ENCODE data around the gene MYO3B.

Gene MYO3B

GRCh38 chr2:170681311-170681710, 503.4 kb downstream of the MYO3B start:
- H3K4me1 ChIP-seq (ENCODE audit: low read length): no peaks in the 10 kb centered on the region
- H2AFZ ChIP-seq (ENCODE audit: low read length): no peak overlapping the region
- H3K27ac ChIP-seq (ENCODE audit: low read length): no peak overlapping the region
- no peaks in the 10 kb centered on the region for H4K20me1 ChIP-seq (ENCODE audit: insufficient read depth, low read length)
- H3K9me2 ChIP-seq (replicated peaks; ENCODE audit: insufficient read depth, low read length): no peaks in the 10 kb centered on the region
- H3K9me3 ChIP-seq (replicated peaks; ENCODE audit: insufficient read depth, low read length): no peaks in the 10 kb centered on the region
- H3K4me3 ChIP-seq (ENCODE audit: low read length): no peak overlapping the region
- TF ChIP-seq EZH2 (optimal IDR thresholded peaks at IDR 0.05; ENCODE audit: low read depth, low read length) (no peak), CTCF (IDR thresholded peaks at IDR 0.05; ENCODE audit: low read length) (no peak), EZH2phosphoT487 (IDR thresholded peaks at IDR 0.05; ENCODE audit: low read length) (no peak)
- no peaks in the 10 kb centered on the region for H3F3A ChIP-seq (ENCODE audit: insufficient read depth, low read length)
- DNase-seq: no peak
- H3K27me3 ChIP-seq (replicated peaks; ENCODE audit: insufficient read depth, low read length): no peaks in the 10 kb centered on the region
- H3K9ac ChIP-seq (ENCODE audit: low read length): no peak overlapping the region
- H3K4me2 ChIP-seq (ENCODE audit: low read depth, low read length): no peak overlapping the region
- no peaks in the 10 kb centered on the region for H3K36me3 ChIP-seq (replicated peaks; ENCODE audit: insufficient read depth, low read length)
- no peaks in the 10 kb centered on the region for H3K79me2 ChIP-seq (ENCODE audit: low read length)

GRCh38 chr2:170685591-170685990, 507.6 kb downstream of the MYO3B start:
- H3K79me2 ChIP-seq (ENCODE audit: low read length): no peaks in the 10 kb centered on the region
- DNase-seq: no peak
- no peaks in the 10 kb centered on the region for H3K9me2 ChIP-seq (replicated peaks; ENCODE audit: insufficient read depth, low read length)
- no peak overlapping the region for H3K9ac ChIP-seq (ENCODE audit: low read length)
- no peak overlapping the region for H2AFZ ChIP-seq (ENCODE audit: low read length)
- no peaks in the 10 kb centered on the region for H3K27me3 ChIP-seq (replicated peaks; ENCODE audit: insufficient read depth, low read length)
- no peak overlapping the region for H3K27ac ChIP-seq (ENCODE audit: low read length)
- no peak overlapping the region for H3K4me2 ChIP-seq (ENCODE audit: low read depth, low read length)
- H3K9me3 ChIP-seq (replicated peaks; ENCODE audit: insufficient read depth, low read length): no peaks in the 10 kb centered on the region
- H3K4me1 ChIP-seq (ENCODE audit: low read length): no peaks in the 10 kb centered on the region
- no peaks in the 10 kb centered on the region for H3K36me3 ChIP-seq (replicated peaks; ENCODE audit: insufficient read depth, low read length)
- H4K20me1 ChIP-seq (ENCODE audit: insufficient read depth, low read length): no peaks in the 10 kb centered on the region
- TF ChIP-seq EZH2 (optimal IDR thresholded peaks at IDR 0.05; ENCODE audit: low read depth, low read length) (no peak), EZH2phosphoT487 (IDR thresholded peaks at IDR 0.05; ENCODE audit: low read length) (no peak), CTCF (IDR thresholded peaks at IDR 0.05; ENCODE audit: low read length) (no peak)
- no peaks in the 10 kb centered on the region for H3F3A ChIP-seq (ENCODE audit: insufficient read depth, low read length)
- no peak overlapping the region for H3K4me3 ChIP-seq (ENCODE audit: low read length)

GRCh38 chr2:170689481-170689880, 511.5 kb downstream of the MYO3B start:
- no peak for DNase-seq
- H3K27me3 ChIP-seq (replicated peaks; ENCODE audit: insufficient read depth, low read length): no peaks in the 10 kb centered on the region
- no peak overlapping the region for H2AFZ ChIP-seq (ENCODE audit: low read length)
- no peak overlapping the region for H3K9ac ChIP-seq (ENCODE audit: low read length)
- no peaks in the 10 kb centered on the region for H3K4me1 ChIP-seq (ENCODE audit: low read length)
- H3K4me3 ChIP-seq (ENCODE audit: low read length): no peak overlapping the region
- no peaks in the 10 kb centered on the region for H3K36me3 ChIP-seq (replicated peaks; ENCODE audit: insufficient read depth, low read length)
- TF ChIP-seq CTCF (IDR thresholded peaks at IDR 0.05; ENCODE audit: low read length) (no peak), EZH2phosphoT487 (IDR thresholded peaks at IDR 0.05; ENCODE audit: low read length) (no peak), EZH2 (optimal IDR thresholded peaks at IDR 0.05; ENCODE audit: low read depth, low read length) (no peak)
- no peaks in the 10 kb centered on the region for H3K79me2 ChIP-seq (ENCODE audit: low read length)
- H3K4me2 ChIP-seq (ENCODE audit: low read depth, low read length): no peak overlapping the region
- no peaks in the 10 kb centered on the region for H3F3A ChIP-seq (ENCODE audit: insufficient read depth, low read length)
- no peaks in the 10 kb centered on the region for H4K20me1 ChIP-seq (ENCODE audit: insufficient read depth, low read length)
- H3K27ac ChIP-seq (ENCODE audit: low read length): no peak overlapping the region
- no peaks in the 10 kb centered on the region for H3K9me2 ChIP-seq (replicated peaks; ENCODE audit: insufficient read depth, low read length)
- H3K9me3 ChIP-seq (replicated peaks; ENCODE audit: insufficient read depth, low read length): no peaks in the 10 kb centered on the region
